Omental fat pad (tissue), 4 donors: ENCODE data around the gene COL4A6. TPM values are rescaled to one million over a fixed set of nuclear protein-coding genes. Genes with fewer than 3 reads are reported as not detected.
"Not testable (repeated sequence)": the region's sequence is repeated elsewhere in the genome, so short reads cannot be mapped to it uniquely, and the experiment has no call there.

Source experiments
- ATAC-seq: fragments of 150-250 bp; one replicate; pipeline ENCODE4 v1.9.1; 2016; ENCODE audit warnings: mild to moderate bottlenecking, moderate library complexity; ENCODE audit not compliant: low FRiP score
- DNase-seq: peaks from one replicate; pipeline ENCODE4 v3.0.0-alpha.2; 2019; ENCODE audit warnings: low spot score
- CTCF ChIP-seq, 3 donors: fragments of 450-650 bp; IDR thresholded peaks; one replicate each; pipeline ENCODE4 v1.5.1; 2016 to 2017; ENCODE audit warnings: antibody characterized with exemption in 3 of 3, mild to moderate bottlenecking in 3 of 3, moderate library complexity in 2 of 3
- total RNA-seq, 4 donors: library from RNA; depleted of rRNA; stranded (reverse); fragments of >200 nt; gene quantifications; one replicate each; pipeline ENCODE4 v1.1.0, GENCODE V29; 2016

The COL4A6 gene
- total RNA-seq, 4 donors from 2014 or later = 0.38 to 4.5 (median 2.4) TPM

GRCh38 chrX:108415146-108415545 is 23.1 kb downstream of the COL4A6 start:
- no peak for DNase-seq
- TF ChIP-seq CTCF (IDR thresholded peaks at IDR 0.05) = no peak
- no peak for ATAC-seq

- DNase-seq (no peak), ATAC-seq (no peak)
- no peak for TF ChIP-seq CTCF (IDR thresholded peaks at IDR 0.05)
Measured at GRCh38 chrX:108412783-108413182, 25.4 kb downstream of the COL4A6 start.

GRCh38 chrX:108399418-108400165 is 38.6 kb downstream of the COL4A6 start:
- ATAC-seq (no peak), DNase-seq (no peak)
- TF ChIP-seq CTCF (IDR thresholded peaks at IDR 0.05) = no peak

GRCh38 chrX:108397627-108398391 is 40.4 kb downstream of the COL4A6 start:
- TF ChIP-seq CTCF (IDR thresholded peaks at IDR 0.05) = no peak
- no peak for ATAC-seq
- DNase-seq = no peak

- no peak for DNase-seq
- ATAC-seq = no peak
- TF ChIP-seq CTCF (IDR thresholded peaks at IDR 0.05) = no peak
Measured at GRCh38 chrX:108396986-108397385, 41.2 kb downstream of the COL4A6 start.

GRCh38 chrX:108396188-108396891 is 41.9 kb downstream of the COL4A6 start:
- no peak for DNase-seq
- TF ChIP-seq CTCF (IDR thresholded peaks at IDR 0.05) = no peak
- peak; percentile 67 for ATAC-seq

GRCh38 chrX:108390976-108391717 is 47.1 kb downstream of the COL4A6 start:
- DNase-seq, ATAC-seq: not testable (repeated sequence)
